Kidney (tissue), 14 donors: ENCODE measurements around the gene TNFRSF8. TPM values are rescaled to one million over a fixed set of nuclear protein-coding genes. Genes with fewer than 3 reads are reported as not detected.
"Not testable (repeated sequence)": the region's sequence is repeated elsewhere in the genome, so short reads cannot be mapped to it uniquely, and the experiment has no call there.

ENCODE experiments used
- DNase-seq, 5 donors: peaks; one replicate each; pipeline ENCODE4 v3.0.0-alpha.2; 2013 to 2020
- FAIRE-seq: peaks from 2 replicates; lab custom pipeline; 2012; peaks lifted over from hg19 to GRCh38; lab: Jason Lieb, UNC
- H3K27ac ChIP-seq, 2 donors: one replicate each; pipeline ENCODE4 v1.7.0; 2013; ENCODE audit warnings: low read depth in 2 of 2, low read length in 2 of 2, inconsistent platforms in 1 of 2
- H3K27me3 ChIP-seq: one replicate; pipeline ENCODE4 v1.7.1; 2013; ENCODE audit warnings: low read length, inconsistent platforms; ENCODE audit not compliant: control insufficient read depth, insufficient read depth
- H3K36me3 ChIP-seq, 3 donors: one replicate each; pipeline versions ENCODE4 v1.7.0 to v1.7.1; 2013; ENCODE audit warnings: low read length in 3 of 3, control low read depth in 1 of 3, inconsistent platforms in 1 of 3; ENCODE audit not compliant: insufficient read depth in 3 of 3, control insufficient read depth in 2 of 3
- H3K4me1 ChIP-seq, 3 donors: one replicate each; pipeline versions ENCODE4 v1.7.0 to v1.7.1; 2013; ENCODE audit warnings: low read length in 3 of 3, inconsistent platforms in 1 of 3, low read depth in 1 of 3; ENCODE audit not compliant: control insufficient read depth in 2 of 3, insufficient read depth in 2 of 3
- H3K4me3 ChIP-seq, 3 donors: one replicate each; pipeline versions ENCODE4 v1.7.0 to v1.8.1; 2013; ENCODE audit warnings: low read length in 3 of 3, control low read depth in 1 of 3, inconsistent platforms in 1 of 3
- H3K9ac ChIP-seq, 3 donors: one replicate each; pipeline versions ENCODE4 v1.7.0 to v1.7.1; 2013; ENCODE audit warnings: low read length in 3 of 3, control low read depth in 1 of 3, inconsistent platforms in 1 of 3
- H3K9me3 ChIP-seq, 3 donors: one replicate each; pipeline versions ENCODE4 v1.7.0 to v1.7.1; 2013; ENCODE audit warnings: low read length in 3 of 3, control low read depth in 1 of 3, inconsistent platforms in 1 of 3; ENCODE audit not compliant: control insufficient read depth in 2 of 3, insufficient read depth in 1 of 3
- CTCF ChIP-seq: IDR thresholded peaks from 3 replicates; pipeline ENCODE4 v1.5.1; 2012; ENCODE audit warnings: mild to moderate bottlenecking, moderate library complexity, borderline replicate concordance; ENCODE audit not compliant: insufficient read depth; ENCODE audit errors: extremely low read depth
- intact Hi-C: fragments of 100-400 bp; cut with DNase I; formaldehyde crosslinking; loops from one replicate; pipeline ENCODE4 v1.11.1; 2022
- polyA plus RNA-seq: library from polyadenylated mRNA; stranded (reverse); fragments of 350-450 nt; fragmentation: Illumina TruSeq; extraction: RNeasy Lipid Tissue Mini Kit (QIAGEN cat#74804); gene quantifications from one replicate; pipeline ENCODE4 v1.2.3, GENCODE V29; 2014; ENCODE audit warnings: low read depth, low replicate concordance; ENCODE audit not compliant: insufficient read depth
- total RNA-seq: library from RNA; stranded (reverse); fragmentation: NEBNext Ultra II Directional; extraction: Animal tissue kit (Norgen Biotek cat#: 25700); gene quantifications from one replicate; pipeline ENCODE4 v1.2.1, GENCODE V29; 2021
- donor health status: control.
- donor health status: control.
- donor health status: control.
- donor health status: control.
- donor health status: control.
- donor health status: DM: yes; HTN: yes; CAD: no.
- donor health status: Normal renal cell carcinoma (clear cell type).

Gene TNFRSF8
- total and polyA plus RNA-seq, 2 donors from 2014 or later, result 0.94 to 0.97 TPM

GRCh38 chr1:12037486-12038355 lies 25.4 kb upstream of the TNFRSF8 start:
- FAIRE-seq (no peak), DNase-seq (no peak)
- Histone ChIP-seq H3K4me3 (no peak overlapping the region), H3K27ac (no peak overlapping the region), H3K9me3 (no peaks in the 10 kb centered on the region), H3K4me1 (no peaks in the 10 kb centered on the region), H3K27me3 (no peaks in the 10 kb centered on the region), H3K36me3 (no peaks in the 10 kb centered on the region), H3K9ac (no peak overlapping the region)
- intact Hi-C loops, result no loop called here
- TF ChIP-seq CTCF, result no peak

DNA sequence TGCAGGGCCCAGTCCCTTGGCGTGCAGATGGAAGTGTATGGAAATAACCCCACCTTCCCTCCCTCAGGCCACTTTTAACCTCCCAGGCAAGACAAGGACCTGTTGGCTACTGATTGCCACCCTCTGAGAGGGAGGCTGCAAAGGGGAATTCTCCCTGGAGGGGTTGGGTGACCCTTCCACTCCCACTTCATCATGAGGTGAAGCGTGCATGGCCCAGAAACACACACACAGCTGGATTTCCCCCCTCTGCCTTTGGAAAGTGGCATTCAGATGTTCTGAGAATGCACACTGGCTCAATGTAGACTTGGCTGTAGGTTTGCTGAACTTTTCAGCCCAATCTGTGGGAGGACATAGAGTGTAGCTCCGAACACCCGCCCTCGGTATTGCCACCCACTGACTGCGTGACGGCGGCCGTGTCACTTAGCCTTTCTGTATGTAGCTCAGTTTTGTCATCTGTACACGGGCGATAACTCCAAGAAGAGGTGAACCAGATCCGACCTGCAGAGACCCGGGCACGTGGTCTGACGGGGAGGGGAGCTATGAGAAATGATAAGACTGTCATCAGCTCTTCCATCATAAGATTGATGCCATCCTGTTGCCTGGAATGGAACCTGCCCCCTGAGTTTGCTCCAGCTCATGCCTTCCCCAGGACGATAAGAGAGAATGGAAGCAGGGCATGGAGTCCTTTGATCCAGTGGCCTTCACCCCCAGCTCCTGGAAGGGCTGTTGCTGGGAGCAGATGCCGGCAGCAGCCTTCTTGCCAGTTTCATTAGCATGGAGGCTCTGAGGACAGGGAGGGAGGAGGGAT lies 24.5 kb upstream of the TNFRSF8 start:
- H3K4me1 ChIP-seq, result no peaks in the 10 kb centered on the region
- H3K27me3 ChIP-seq, result no peaks in the 10 kb centered on the region
- H3K4me3 ChIP-seq, result no peak overlapping the region
- no peaks in the 10 kb centered on the region for H3K36me3 ChIP-seq
- FAIRE-seq, result no peak
- TF ChIP-seq CTCF, result no peak
- no peak for DNase-seq
- H3K9ac ChIP-seq, result no peak overlapping the region
- H3K27ac ChIP-seq, result no peak overlapping the region
- intact Hi-C loops, result no loop called here
- H3K9me3 ChIP-seq, result no peaks in the 10 kb centered on the region

DNA sequence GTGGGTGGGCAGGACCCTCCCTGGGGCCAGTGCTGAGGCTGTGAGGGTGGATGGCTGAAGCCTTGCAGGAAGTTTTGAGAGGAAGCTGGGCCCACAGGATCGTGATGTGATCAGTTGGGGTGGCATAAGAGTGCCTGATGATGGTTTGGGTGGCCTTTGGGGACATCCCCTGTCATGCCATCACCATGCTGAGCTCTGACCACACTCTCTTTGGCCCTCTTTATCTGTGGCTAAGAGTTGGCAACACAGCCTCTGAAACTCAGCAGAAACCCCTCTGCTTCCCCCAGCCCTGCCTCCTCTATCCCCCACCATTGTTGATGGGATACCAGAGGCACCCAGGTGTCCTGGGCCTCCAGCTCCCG lies 24.0 kb upstream of the TNFRSF8 start:
- TF ChIP-seq CTCF, result no peak
- Histone ChIP-seq H3K36me3 (no peaks in the 10 kb centered on the region), H3K27me3 (no peaks in the 10 kb centered on the region), H3K27ac (no peak overlapping the region), H3K4me1 (no peaks in the 10 kb centered on the region), H3K9me3 (no peaks in the 10 kb centered on the region), H3K9ac (no peak overlapping the region), H3K4me3 (no peak overlapping the region)
- intact Hi-C loops, result no loop called here
- no peak for DNase-seq
- no peak for FAIRE-seq

- DNase-seq, result peak in 1 of 5 donors; percentile 23
- H3K4me3 ChIP-seq, intact Hi-C loops, H3K9me3 ChIP-seq, FAIRE-seq, H3K27ac ChIP-seq, H3K4me1 ChIP-seq, H3K9ac ChIP-seq, H3K36me3 ChIP-seq, H3K27me3 ChIP-seq: not testable (repeated sequence)
These were observed 23.2 kb upstream of the TNFRSF8 start for GRCh38 chr1:12039824-12040456.
